Amygdala (tissue), 56 donors: Measurements from ENCODE around the gene HNRNPL.
"Not testable (repeated sequence)": the region's sequence is repeated elsewhere in the genome, so short reads cannot be mapped to it uniquely, and the experiment has no call there.

Experiments
- DNase-seq, 56 donors: peaks; one replicate each; lab custom pipeline; 2025; lab: John Stamatoyannopoulos, UW

Gene HNRNPL

GRCh38 chr19:38870612-38871011, 20.8 kb upstream of the HNRNPL start:
- no peak for DNase-seq

- peak in 41 of 56 donors; percentile 7 to 76 (median 40) for DNase-seq
Measured at GRCh38 chr19:38869836-38870607, 20.2 kb upstream of the HNRNPL start.

GRCh38 chr19:38869160-38869835, 19.5 kb upstream of the HNRNPL start:
- peak in 1 of 56 donors; percentile 21 for DNase-seq

DNA sequence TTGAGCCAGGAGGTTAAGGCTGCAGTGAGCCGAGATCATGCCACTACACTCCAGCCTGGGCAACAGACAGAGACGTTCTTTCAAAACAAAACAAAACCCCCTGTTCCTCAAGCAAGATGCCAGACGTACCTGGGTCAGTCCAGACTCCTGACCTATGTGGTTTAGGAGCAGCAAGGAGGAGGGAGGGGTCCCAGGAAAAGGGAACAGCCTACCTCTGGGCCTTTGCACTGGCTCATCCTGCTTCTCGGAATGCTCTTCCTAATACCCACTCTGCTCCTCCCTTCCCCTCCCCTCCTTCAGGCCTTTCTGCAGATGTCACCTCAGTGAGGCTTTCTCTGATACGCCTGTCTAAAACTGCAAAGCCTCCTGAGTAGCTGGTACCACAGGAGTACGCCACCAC, 18.8 kb upstream of the HNRNPL start:
- DNase-seq: no peak

GRCh38 chr19:38867171-38867780, 17.5 kb upstream of the HNRNPL start:
- no peak for DNase-seq

GRCh38 chr19:38862321-38863059, 12.7 kb upstream of the HNRNPL start:
- DNase-seq: no peak

DNA sequence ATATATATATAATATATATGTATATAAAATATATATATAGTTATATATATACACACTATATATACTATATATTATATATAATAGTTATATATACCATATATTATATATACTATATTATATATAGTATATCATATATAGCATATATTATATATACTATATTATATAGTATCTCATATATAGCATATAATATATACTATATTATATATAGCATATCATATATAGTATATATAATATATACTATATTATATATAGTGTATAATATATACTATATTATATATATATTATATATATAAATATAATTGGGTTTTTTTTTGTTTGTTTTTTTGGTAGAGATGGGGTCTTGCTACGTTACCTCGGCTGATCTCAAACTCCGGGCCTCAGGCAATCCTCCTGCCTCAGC, 11.6 kb upstream of the HNRNPL start:
- DNase-seq: no peak

GRCh38 chr19:38859631-38860204, 9.9 kb upstream of the HNRNPL start:
- DNase-seq: not testable (repeated sequence)

DNA sequence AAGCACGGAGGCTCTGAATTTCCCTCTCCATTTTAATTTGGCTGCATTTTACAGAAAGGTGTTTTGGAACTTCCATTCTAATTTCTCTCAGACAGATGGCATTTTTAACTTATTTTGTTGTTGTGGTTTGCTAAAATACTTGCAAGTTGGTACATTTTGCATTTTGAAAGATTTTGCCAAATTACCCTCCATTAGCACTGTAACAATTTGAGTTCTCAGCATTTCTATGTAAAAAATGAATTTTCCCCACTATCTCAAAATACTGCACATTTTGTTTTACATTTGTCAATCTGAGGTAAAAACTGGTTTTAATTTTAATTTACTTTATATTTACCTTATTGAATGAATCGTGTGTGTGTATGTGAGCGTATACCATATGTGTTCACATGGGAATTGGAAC, 7.0 kb upstream of the HNRNPL start:
- no peak for DNase-seq

GRCh38 chr19:38855751-38856150, 6.0 kb upstream of the HNRNPL start:
- DNase-seq: not testable (repeated sequence)

- not testable (repeated sequence) for DNase-seq
Measured at GRCh38 chr19:38854961-38855360, 5.2 kb upstream of the HNRNPL start.

GRCh38 chr19:38853214-38853613, 3.4 kb upstream of the HNRNPL start:
- DNase-seq: no peak

- DNase-seq: peak in 37 of 56 donors; percentile 3 to 79 (median 54)
Measured at GRCh38 chr19:38852231-38853044, 2.7 kb upstream of the HNRNPL start.

DNA sequence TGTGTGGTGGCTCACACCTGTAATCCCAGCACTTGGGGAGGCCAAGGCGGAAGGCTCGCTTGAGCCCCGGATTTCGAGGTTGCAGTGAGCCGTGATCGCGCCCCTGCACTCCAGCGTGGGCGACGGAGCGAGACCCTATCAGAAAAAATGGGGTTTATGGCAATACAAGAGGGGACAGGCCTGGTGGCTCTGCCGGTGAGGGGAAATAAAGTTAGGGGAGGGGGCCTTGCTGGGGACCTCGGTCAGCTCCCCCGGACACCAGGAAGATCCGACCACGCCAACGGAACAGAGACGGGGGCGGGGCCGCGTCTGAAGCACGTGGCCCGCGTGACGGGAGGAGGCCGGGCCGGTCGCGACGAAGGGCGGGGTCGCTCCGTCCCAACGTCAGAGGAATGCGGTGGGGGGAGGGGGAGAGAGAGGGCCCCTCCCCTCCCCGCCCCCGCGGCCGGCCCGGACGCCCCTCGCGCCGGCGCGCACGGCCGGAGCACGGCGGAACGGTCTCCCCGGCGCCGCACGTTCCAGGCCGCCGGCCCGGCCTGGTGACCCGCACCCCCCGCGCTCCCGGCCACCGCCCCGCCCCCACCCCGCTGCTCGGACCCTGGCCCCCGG, 1.9 kb upstream of the HNRNPL start:
- DNase-seq: peak in 55 of 56 donors; percentile 39 to 94 (median 82)

- peak in 16 of 56 donors; percentile 12 to 63 (median 51) for DNase-seq
Measured at GRCh38 chr19:38850976-38851621, 1.3 kb upstream of the HNRNPL start.

DNA sequence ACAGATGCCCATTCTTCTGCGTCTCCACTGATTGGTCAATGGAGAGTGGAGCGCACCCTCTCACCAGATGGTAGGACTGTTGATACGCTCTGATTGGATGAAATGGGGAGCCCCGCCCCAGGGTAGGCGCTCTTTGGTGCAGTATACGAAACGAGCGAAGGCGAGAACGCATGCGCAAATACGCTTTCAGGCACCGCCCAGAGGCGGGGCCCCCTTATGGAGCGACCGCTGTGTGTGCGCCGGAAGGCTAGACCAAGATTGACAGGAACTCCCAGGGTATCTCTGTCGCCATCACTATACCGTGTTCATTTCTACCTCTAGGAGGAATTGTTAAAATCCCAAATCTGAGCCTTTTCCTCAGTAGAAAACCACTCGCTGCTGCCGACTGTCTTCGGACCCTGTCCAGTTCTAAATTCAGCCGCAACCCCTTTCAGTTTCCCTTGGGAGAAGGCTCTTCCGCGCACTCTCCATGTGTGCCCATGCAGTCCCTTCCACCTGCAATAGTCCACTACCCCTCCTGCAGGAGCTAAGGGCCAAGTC, 720 bp upstream of the HNRNPL start:
- DNase-seq: peak in 18 of 56 donors; percentile 96 to 100 (median 100)

DNA sequence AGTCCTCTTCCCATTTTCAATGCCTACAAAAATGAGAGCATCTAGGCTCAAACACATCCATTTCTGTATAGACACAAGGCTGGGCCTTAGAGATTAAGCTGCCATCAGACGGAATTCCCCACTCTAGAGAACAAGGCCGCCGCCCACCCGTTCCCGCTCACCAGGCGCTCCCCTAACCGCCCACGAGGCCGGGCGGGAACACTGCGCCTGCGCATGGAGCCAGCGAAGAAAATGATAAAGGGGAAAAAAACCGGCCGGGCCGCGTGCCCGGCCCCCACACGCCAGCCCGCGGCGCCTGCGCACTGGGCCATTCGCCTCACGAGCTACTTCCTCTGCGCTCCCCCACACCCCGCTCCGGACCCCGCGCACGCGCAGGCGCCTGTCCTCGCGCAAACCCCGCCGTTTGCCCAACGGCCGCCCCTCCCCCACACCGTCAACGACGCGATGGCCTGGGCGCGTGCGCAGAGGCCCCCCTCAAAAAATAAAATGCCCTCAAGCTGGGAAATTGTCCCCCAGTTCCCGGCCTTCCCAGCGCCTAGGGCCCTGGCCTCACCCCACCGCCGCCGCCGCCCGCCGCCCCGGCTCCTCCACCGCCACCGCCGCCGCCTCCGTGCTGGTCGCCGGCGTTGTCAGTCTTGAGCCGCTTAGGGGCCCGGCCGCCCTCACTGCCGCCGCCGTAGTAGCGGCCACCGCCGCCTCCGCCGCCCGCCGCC, 483 bp downstream of the HNRNPL start:
- peak; percentile 44 to 95 (median 85) for DNase-seq
